NOMO-1 treated with DMSO at 0.1 percent for 48 hours (cell line): Measurements from ENCODE around the gene OR4C45.
A peak's percentile ranks its signal among the peaks of the same experiment; 100 is the strongest.
"Not testable (repeated sequence)": the region's sequence is repeated elsewhere in the genome, so short reads cannot be mapped to it uniquely, and the experiment has no call there.

ENCODE experiments used
- DNase-seq: peaks from one replicate; lab custom pipeline; 2025; ENCODE audit not compliant: unreplicated experiment; lab: John Stamatoyannopoulos, UW

The OR4C45 gene

GRCh38 chr11:50032574-50032973 is at the start of gene OR4C45:
Gene OR4C45 (plus strand): TSS chr11:50032874.
- DNase-seq = no peak

GRCh38 chr11:49995565-49995964 is 37.1 kb upstream of the OR4C45 start:
- DNase-seq = peak; percentile 14

- DNase-seq = no peak
Observed at GRCh38 chr11:50030193-50030592, 2.5 kb upstream of the OR4C45 start.

- DNase-seq = not testable (repeated sequence)
Observed at GRCh38 chr11:50036239-50036638, 3.6 kb downstream of the OR4C45 start.

GRCh38 chr11:50037251-50037650 is 4.6 kb downstream of the OR4C45 start:
- DNase-seq = no peak

- no peak for DNase-seq
Observed at GRCh38 chr11:50044647-50045046, 12.0 kb downstream of the OR4C45 start.

GRCh38 chr11:50063056-50063455 is 30.4 kb downstream of the OR4C45 start:
- DNase-seq = not testable (repeated sequence)

GRCh38 chr11:50070389-50070788 is 37.7 kb downstream of the OR4C45 start:
- DNase-seq = no peak

GRCh38 chr11:50071584-50072225 is 39.0 kb downstream of the OR4C45 start:
- no peak for DNase-seq

- DNase-seq = no peak
Observed at GRCh38 chr11:50072226-50073112, 39.8 kb downstream of the OR4C45 start.

GRCh38 chr11:50073113-50074105 is 40.7 kb downstream of the OR4C45 start:
- no peak for DNase-seq

- no peak for DNase-seq
Observed at GRCh38 chr11:50074161-50074560, 41.5 kb downstream of the OR4C45 start.

- peak; percentile 84 for DNase-seq
Observed at GRCh38 chr11:50075856-50076255, 43.2 kb downstream of the OR4C45 start.

GRCh38 chr11:50077526-50077925 is 44.9 kb downstream of the OR4C45 start:
- no peak for DNase-seq

- DNase-seq = no peak
Observed at GRCh38 chr11:50078001-50078400, 45.3 kb downstream of the OR4C45 start.

GRCh38 chr11:50078946-50079345 is 46.3 kb downstream of the OR4C45 start:
- not testable (repeated sequence) for DNase-seq

- no peak for DNase-seq
Observed at GRCh38 chr11:50080256-50080655, 47.6 kb downstream of the OR4C45 start.
